HepG2 (cell line): ENCODE results near the gene PTPRCAP. TPM values are rescaled to one million over a fixed set of nuclear protein-coding genes. Genes with fewer than 3 reads are reported as not detected.

ENCODE experiments used
- ARHGAP35 ChIP-seq: sonication (generic); formaldehyde crosslinking; IDR thresholded peaks from 2 replicates; pipeline ENCODE4 v1.9.0; 2022; ENCODE audit warnings: mild to moderate bottlenecking, inconsistent platforms, moderate library complexity, missing genetic modification reagents, borderline replicate concordance
- ATF1 ChIP-seq: IDR thresholded peaks from 2 replicates; pipeline ENCODE4 v1.6.1; 2016; ENCODE audit warnings: mild to moderate bottlenecking, control low read depth
- ATF7-NPFF ChIP-seq: sonication (generic); formaldehyde crosslinking; IDR thresholded peaks from 2 replicates; pipeline ENCODE4 v1.8.1; 2023; ENCODE audit warnings: mild to moderate bottlenecking, low read depth, missing genetic modification reagents, moderate library complexity
- ATM ChIP-seq: fragments of 450-650 bp; IDR thresholded peaks from 2 replicates; pipeline ENCODE4 v1.7.1; 2017; ENCODE audit warnings: mild to moderate bottlenecking, borderline replicate concordance
- ATRX ChIP-seq: sonication (generic); formaldehyde crosslinking; IDR thresholded peaks from 2 replicates; pipeline ENCODE4 v1.4.0; 2020; ENCODE audit warnings: missing genetic modification reagents, borderline replicate concordance
- ELF1 ChIP-seq: sonication (generic); formaldehyde crosslinking; IDR thresholded peaks from 2 replicates; pipeline ENCODE4 v1.4.0; 2020; ENCODE audit warnings: missing genetic modification reagents
- GLMP ChIP-seq: sonication (generic); formaldehyde crosslinking; IDR thresholded peaks from 2 replicates; pipeline ENCODE4 v1.9.0; 2021; ENCODE audit warnings: missing genetic modification reagents, mild to moderate bottlenecking, borderline replicate concordance
- HNF1B ChIP-seq: sonication (generic); formaldehyde crosslinking; IDR thresholded peaks from 2 replicates; pipeline ENCODE4 v1.5.1; 2020; ENCODE audit warnings: mild to moderate bottlenecking, moderate library complexity, missing genetic modification reagents
- KAT7 ChIP-seq: IDR thresholded peaks from 2 replicates; pipeline ENCODE4 v1.6.1; 2018; ENCODE audit warnings: borderline replicate concordance, missing compliant biosample characterization
- KLF13 ChIP-seq: sonication (generic); formaldehyde crosslinking; IDR thresholded peaks from 2 replicates; pipeline ENCODE4 v1.4.0; 2020; ENCODE audit warnings: mild to moderate bottlenecking, missing genetic modification reagents
- MXI1 ChIP-seq: IDR thresholded peaks from 3 replicates; pipeline ENCODE4 v1.6.1; 2012; ENCODE audit warnings: low read depth, low read length, inconsistent platforms, borderline replicate concordance
- PTBP1 ChIP-seq: fragments of 200-400 bp; formaldehyde crosslinking; IDR thresholded peaks from 2 replicates; pipeline ENCODE4 v1.6.1; 2018; ENCODE audit warnings: low read length, low read depth; ENCODE audit not compliant: poor library complexity, severe bottlenecking
- THAP11 ChIP-seq: IDR thresholded peaks from 2 replicates; pipeline ENCODE4 v1.6.1; 2016; ENCODE audit warnings: missing biosample characterization, missing genetic modification reagents
- ZBTB39 ChIP-seq: sonication (generic); formaldehyde crosslinking; IDR thresholded peaks from 2 replicates; pipeline ENCODE4 v1.5.0; 2020; ENCODE audit warnings: missing genetic modification reagents
- ZNF121 ChIP-seq: sonication (generic); formaldehyde crosslinking; IDR thresholded peaks from 2 replicates; pipeline ENCODE4 v1.5.0; 2020; ENCODE audit warnings: mild to moderate bottlenecking, missing genetic modification reagents
- ZNF142 ChIP-seq: sonication (generic); formaldehyde crosslinking; IDR thresholded peaks from 2 replicates; pipeline ENCODE4 v1.4.0; 2020; ENCODE audit warnings: missing genetic modification reagents
- ZNF430 ChIP-seq: sonication (generic); formaldehyde crosslinking; IDR thresholded peaks from 2 replicates; pipeline ENCODE4 v1.9.0; 2021; ENCODE audit warnings: mild to moderate bottlenecking, missing genetic modification reagents
- ZNF749 ChIP-seq: sonication (generic); formaldehyde crosslinking; IDR thresholded peaks from 2 replicates; pipeline ENCODE4 v1.8.0; 2022; ENCODE audit warnings: mild to moderate bottlenecking, missing genetic modification reagents, moderate library complexity, borderline replicate concordance
- polyA plus RNA-seq, 8 experiments: library from polyadenylated mRNA; depleted of rRNA in 3 of 8; stranded (reverse) in 7 of 8; unstranded in 1 of 8; fragments of >200 nt; fragmentation: Illumina TruSeq in 4 of 8; extraction: Trizol in 4 of 8; gene quantifications; 2 replicates each; pipeline versions ENCODE4 v1.2.1 to v1.2.3, GENCODE V29; 2011 to 2016; ENCODE audit warnings: low read depth in 4 of 8, missing spikeins in 1 of 8, mixed read lengths in 1 of 8; ENCODE audit not compliant: insufficient read depth in 1 of 8
- total RNA-seq, 5 experiments: library from RNA; depleted of rRNA; stranded (reverse); fragments of >200 nt; fragmentation: Illumina TruSeq; extraction: Trizol; gene quantifications; 2 replicates each; pipeline ENCODE4 v1.2.3, GENCODE V29; 2016; ENCODE audit warnings: low read depth in 1 of 5

PTPRCAP gene
- total and polyA plus RNA-seq, 2 of the 13 experiments (the other 11 are each of a cell fraction or from before 2014, with no cell fraction given) = 0.60 to 0.70 TPM

- TF ChIP-seq ZNF142 (CRISPR knock-in tag) (no peak), ZBTB39 (CRISPR knock-in tag) (no peak), ZNF430 (CRISPR knock-in tag) (no peak), ATRX (CRISPR knock-in tag) (no peak), ATF7-NPFF (CRISPR knock-in tag) (0 out of 2 replicates have a peak, but pooled peaks have one; percentile 25), ATM (no peak), THAP11 (CRISPR knock-in tag) (no peak), MXI1 (no peak), ZNF749 (CRISPR knock-in tag) (0 out of 2 replicates have a peak, but pooled peaks have one; percentile 48), ARHGAP35 (CRISPR knock-in tag) (no peak; the same call in 1 of the 2 replicates), KAT7 (CRISPR knock-in tag) (no peak; the same call in 1 of the 2 replicates), GLMP (CRISPR knock-in tag) (no peak), KLF13 (CRISPR knock-in tag) (no peak), PTBP1 (no peak), ZNF121 (CRISPR knock-in tag) (no peak), HNF1B (CRISPR knock-in tag) (peak; percentile 64), ELF1 (CRISPR knock-in tag) (no peak), ATF1 (CRISPR knock-in tag) (no peak)
These were observed 36.5 kb downstream of the PTPRCAP start (continued) for GRCh38 chr11:67400942-67401494.
